Trophoblast cell (in vitro differentiated cells and primary cell): Measurements from ENCODE around the gene TLL2.

ENCODE experiments used
- DNase-seq, 2 donors: peaks; one replicate each; pipeline ENCODE4 v3.0.0-alpha.2; 2016
- H2AFZ ChIP-seq: 2 replicates; pipeline ENCODE4 v1.6.1; 2013; ENCODE audit warnings: low read length, moderate library complexity, mild to moderate bottlenecking; ENCODE audit not compliant: insufficient read depth, poor library complexity
- H2AK5ac ChIP-seq: 2 replicates; pipeline ENCODE4 v1.6.1; 2013; ENCODE audit warnings: mild to moderate bottlenecking, low read length
- H2BK120ac ChIP-seq: 2 replicates; pipeline ENCODE4 v1.6.1; 2013; ENCODE audit warnings: low read length, mild to moderate bottlenecking, moderate library complexity; ENCODE audit not compliant: insufficient read depth, poor library complexity
- H2BK12ac ChIP-seq: 2 replicates; pipeline ENCODE4 v1.6.1; 2013; ENCODE audit warnings: mild to moderate bottlenecking, low read length, moderate library complexity
- H2BK5ac ChIP-seq: 2 replicates; pipeline ENCODE4 v1.6.1; 2013; ENCODE audit warnings: low read length, low read depth, moderate library complexity, mild to moderate bottlenecking; ENCODE audit not compliant: poor library complexity
- H3K14ac ChIP-seq: 2 replicates; pipeline ENCODE4 v1.6.1; 2013; ENCODE audit warnings: mild to moderate bottlenecking, low read length
- H3K18ac ChIP-seq: 2 replicates; pipeline ENCODE4 v1.6.1; 2013; ENCODE audit warnings: mild to moderate bottlenecking, low read length
- H3K23ac ChIP-seq: 2 replicates; pipeline ENCODE4 v1.6.1; 2013; ENCODE audit warnings: low read length
- H3K27ac ChIP-seq: 2 replicates; pipeline ENCODE4 v1.5.1; 2013; ENCODE audit warnings: low read depth, mild to moderate bottlenecking, inconsistent platforms, low read length, moderate library complexity
- H3K27me3 ChIP-seq: 2 replicates; pipeline ENCODE4 v1.6.1; 2013; ENCODE audit warnings: inconsistent platforms, mild to moderate bottlenecking, low read length, moderate library complexity; ENCODE audit not compliant: insufficient read depth
- H3K36me3 ChIP-seq, 2 experiments: 1 replicate in 1 of 2; 2 replicates in 1 of 2; pipeline ENCODE4 v1.6.1; 2013; ENCODE audit warnings: low read length in 2 of 2, mild to moderate bottlenecking in 2 of 2, moderate library complexity in 1 of 2; ENCODE audit not compliant: insufficient read depth in 2 of 2, control insufficient read depth in 1 of 2
- H3K4ac ChIP-seq: 2 replicates; pipeline ENCODE4 v1.6.1; 2013; ENCODE audit warnings: low read depth, mild to moderate bottlenecking, low read length, moderate library complexity
- H3K4me1 ChIP-seq, 2 experiments: 1 replicate in 1 of 2; 2 replicates in 1 of 2; pipeline ENCODE4 v1.6.1; 2013; ENCODE audit warnings: low read length in 2 of 2, mild to moderate bottlenecking in 2 of 2, moderate library complexity in 1 of 2; ENCODE audit not compliant: insufficient read depth in 2 of 2, control insufficient read depth in 1 of 2
- H3K4me2 ChIP-seq: 2 replicates; pipeline ENCODE4 v1.6.1; 2013; ENCODE audit warnings: inconsistent platforms, mild to moderate bottlenecking, low read length, moderate library complexity
- H3K4me3 ChIP-seq: 2 replicates; pipeline ENCODE4 v1.5.1; 2013; ENCODE audit warnings: mild to moderate bottlenecking, low read depth, low read length, inconsistent platforms
- H3K79me1 ChIP-seq: one replicate; pipeline ENCODE4 v1.6.1; 2013; ENCODE audit warnings: low read length
- H3K79me2 ChIP-seq: 2 replicates; pipeline ENCODE4 v1.6.1; 2013; ENCODE audit warnings: low read length, mild to moderate bottlenecking; ENCODE audit not compliant: control insufficient read depth, insufficient read depth, poor library complexity
- H3K9ac ChIP-seq: 2 replicates; pipeline ENCODE4 v1.6.1; 2013; ENCODE audit warnings: mild to moderate bottlenecking, low read length
- H3K9me3 ChIP-seq: 2 replicates; pipeline ENCODE4 v1.6.1; 2013; ENCODE audit warnings: low read depth, mild to moderate bottlenecking, control low read depth, inconsistent platforms, low read length; ENCODE audit not compliant: insufficient read depth
- H4K12ac ChIP-seq: 2 replicates; pipeline ENCODE4 v1.6.1; 2013; ENCODE audit warnings: low read depth, mild to moderate bottlenecking, low read length, moderate library complexity
- H4K8ac ChIP-seq: 2 replicates; pipeline ENCODE4 v1.6.1; 2013; ENCODE audit warnings: low read depth, mild to moderate bottlenecking, low read length, moderate library complexity
- H4K91ac ChIP-seq: one replicate; pipeline ENCODE4 v1.6.1; 2013; ENCODE audit warnings: low read depth, mild to moderate bottlenecking, low read length, moderate library complexity
- WGBS: extraction: QIAGEN DNeasy Blood & Tissue Kit; methylation state at CpG from one replicate; pipeline ENCODE4 v1.1.7; 2013; ENCODE audit warnings: missing lambda C conversion rate; ENCODE audit not compliant: insufficient read length, insufficient coverage; ENCODE audit errors: extremely low coverage; 5-methylcytosine and 5-hydroxymethylcytosine counted together

The TLL2 gene

GRCh38 chr10:96507044-96507443 lies 6.7 kb downstream of the TLL2 start:
- Histone ChIP-seq H2BK5ac (no peak overlapping the region), H3K79me2 (no peaks in the 10 kb centered on the region), H3K36me3 (no peaks in the 10 kb centered on the region), H3K4ac (no peak overlapping the region), H2BK12ac (no peak overlapping the region), H2AFZ (no peak overlapping the region), H4K91ac (no peak overlapping the region), H3K27ac (no peak overlapping the region), H3K18ac (no peak overlapping the region), H3K79me1 (no peaks in the 10 kb centered on the region), H4K12ac (no peak overlapping the region), H3K4me2 (no peak overlapping the region), H2BK120ac (no peak overlapping the region), H3K27me3 (peaks cover 6% of the 10 kb centered on the region), H3K9ac (no peak overlapping the region), H3K14ac (no peak overlapping the region), H3K4me3 (no peak overlapping the region), H3K23ac (no peak overlapping the region), H3K9me3 (no peaks in the 10 kb centered on the region), H3K4me1 (peaks cover 6% of the 10 kb centered on the region in 2 experiments), H4K8ac (no peak overlapping the region), H2AK5ac (no peak overlapping the region)
- WGBS, result no CpG with 5 or more reads among the region's 2 CpGs
- no peak for DNase-seq

- Histone ChIP-seq H3K27me3 (no peaks in the 10 kb centered on the region), H2BK120ac (no peak overlapping the region), H3K4ac (no peak overlapping the region), H3K27ac (no peak overlapping the region), H3K36me3 (no peaks in the 10 kb centered on the region), H3K9me3 (no peaks in the 10 kb centered on the region), H3K79me2 (no peaks in the 10 kb centered on the region), H3K18ac (no peak overlapping the region), H3K9ac (no peak overlapping the region), H4K91ac (no peak overlapping the region), H3K4me3 (no peak overlapping the region), H3K23ac (no peak overlapping the region), H3K4me1 (peaks cover 8 to 10% of the 10 kb centered on the region in 2 experiments), H2AK5ac (no peak overlapping the region), H2AFZ (no peak overlapping the region), H2BK12ac (no peak overlapping the region), H3K4me2 (no peak overlapping the region), H3K79me1 (no peaks in the 10 kb centered on the region), H4K8ac (no peak overlapping the region), H3K14ac (no peak overlapping the region), H4K12ac (no peak overlapping the region), H2BK5ac (no peak overlapping the region)
- no CpG with 5 or more reads among the region's 12 CpGs for WGBS
- DNase-seq, result peak; percentile 26 to 67
These were observed 8.3 kb downstream of the TLL2 start for GRCh38 chr10:96505150-96506136.

- H2BK12ac ChIP-seq, result no peak overlapping the region
- no peak overlapping the region for H3K14ac ChIP-seq
- H4K12ac ChIP-seq, result no peak overlapping the region
- H3K18ac ChIP-seq, result no peak overlapping the region
- H3K27ac ChIP-seq, result no peak overlapping the region
- H3K23ac ChIP-seq, result no peak overlapping the region
- H3K9ac ChIP-seq, result no peak overlapping the region
- H2AK5ac ChIP-seq, result no peak overlapping the region
- no peak overlapping the region for H2BK120ac ChIP-seq
- no peak overlapping the region for H2AFZ ChIP-seq
- DNase-seq, result no peak
- H3K4ac ChIP-seq, result no peak overlapping the region
- H2BK5ac ChIP-seq, result no peak overlapping the region
- H3K36me3 ChIP-seq, result no peaks in the 10 kb centered on the region
- no peak overlapping the region for H3K4me3 ChIP-seq
- peaks cover 8 to 10% of the 10 kb centered on the region in 2 experiments for H3K4me1 ChIP-seq
- WGBS, result no CpG with 5 or more reads among the region's 7 CpGs
- H4K8ac ChIP-seq, result no peak overlapping the region
- H3K79me1 ChIP-seq, result no peaks in the 10 kb centered on the region
- H3K9me3 ChIP-seq, result no peaks in the 10 kb centered on the region
- no peaks in the 10 kb centered on the region for H3K79me2 ChIP-seq
- no peak overlapping the region for H4K91ac ChIP-seq
- no peaks in the 10 kb centered on the region for H3K27me3 ChIP-seq
- H3K4me2 ChIP-seq, result no peak overlapping the region
These were observed 11.0 kb downstream of the TLL2 start for GRCh38 chr10:96502561-96503282.

- H3K4me2 ChIP-seq, result no peak overlapping the region
- no peak overlapping the region for H4K91ac ChIP-seq
- H2BK12ac ChIP-seq, result no peak overlapping the region
- no peak overlapping the region for H4K8ac ChIP-seq
- no peak overlapping the region for H3K18ac ChIP-seq
- peak in 1 of 2 donors; percentile 12 for DNase-seq
- no CpG with 5 or more reads among the region's 4 CpGs for WGBS
- H3K23ac ChIP-seq, result no peak overlapping the region
- H2BK5ac ChIP-seq, result no peak overlapping the region
- no peaks in the 10 kb centered on the region for H3K27me3 ChIP-seq
- H4K12ac ChIP-seq, result no peak overlapping the region
- H3K36me3 ChIP-seq, result no peaks in the 10 kb centered on the region
- peaks cover 8 to 10% of the 10 kb centered on the region in 2 experiments for H3K4me1 ChIP-seq
- no peak overlapping the region for H2AFZ ChIP-seq
- no peaks in the 10 kb centered on the region for H3K79me1 ChIP-seq
- H2AK5ac ChIP-seq, result no peak overlapping the region
- no peaks in the 10 kb centered on the region for H3K79me2 ChIP-seq
- no peaks in the 10 kb centered on the region for H3K9me3 ChIP-seq
- H3K4me3 ChIP-seq, result no peak overlapping the region
- H3K9ac ChIP-seq, result no peak overlapping the region
- H3K27ac ChIP-seq, result no peak overlapping the region
- no peak overlapping the region for H2BK120ac ChIP-seq
- no peak overlapping the region for H3K4ac ChIP-seq
- no peak overlapping the region for H3K14ac ChIP-seq
These were observed 11.7 kb downstream of the TLL2 start for GRCh38 chr10:96501985-96502384.
